Tibial artery (tissue), 4 donors: Measurements from ENCODE around the gene FZD7.

Experiments used
- DNase-seq, 2 donors: peaks; one replicate each; pipeline ENCODE4 v3.0.0-alpha.2; 2019
- H3K27ac ChIP-seq, 2 donors: fragments of 200-600 bp; sonication (generic) in 1 of 2; 1 replicate in 1 of 2; 2 replicates in 1 of 2; pipeline ENCODE4 v1.5.1; 2018 to 2019; ENCODE audit warnings: mild to moderate bottlenecking in 1 of 2
- H3K27me3 ChIP-seq, 2 donors: fragments of 200-600 bp; sonication (generic) in 1 of 2; one replicate each; pipeline versions ENCODE4 v1.5.1 to v1.6.0; 2016 to 2019
- H3K36me3 ChIP-seq, 3 donors: fragments of 200-600 bp; sonication (generic) in 2 of 3; one replicate each; pipeline ENCODE4 v1.5.1; 2016 to 2019; ENCODE audit warnings: mild to moderate bottlenecking in 2 of 3
- H3K4me1 ChIP-seq, 4 donors: fragments of 200-600 bp; sonication (generic) in 2 of 4; 1 replicate in 3 of 4; 2 replicates in 1 of 4; pipeline ENCODE4 v1.5.1; 2016 to 2019
- H3K4me3 ChIP-seq, 2 donors: fragments of 200-600 bp; sonication (generic) in 1 of 2; 1 replicate in 1 of 2; 2 replicates in 1 of 2; pipeline ENCODE4 v1.5.1; 2018 to 2019; ENCODE audit warnings: mild to moderate bottlenecking in 2 of 2
- H3K9me3 ChIP-seq, 3 donors: fragments of 200-600 bp; sonication (generic) in 1 of 3; one replicate each; pipeline ENCODE4 v1.5.1; 2016 to 2019
- CTCF ChIP-seq, 2 experiments: fragments of 200-600 bp in 1 of 2; fragments of 450-650 bp in 1 of 2; IDR thresholded peaks; one replicate each; pipeline ENCODE4 v1.5.1; 2017 to 2019; ENCODE audit warnings: antibody characterized with exemption in 2 of 2, mild to moderate bottlenecking in 1 of 2, moderate library complexity in 1 of 2
- intact Hi-C: fragments of 100-400 bp; cut with DNase I; formaldehyde crosslinking; loops from one replicate; pipeline ENCODE4 v1.15.0; 2023; ENCODE audit warnings: low total_unique reads

The FZD7 gene

GRCh38 chr2:201987426-201987825, 46.2 kb upstream of the FZD7 start:
- intact Hi-C loops: no loop called here
- H3K4me3 ChIP-seq: no peak overlapping the region
- H3K36me3 ChIP-seq: no peaks in the 10 kb centered on the region
- no peak for DNase-seq
- H3K9me3 ChIP-seq: no peaks in the 10 kb centered on the region
- no peaks in the 10 kb centered on the region for H3K27me3 ChIP-seq
- no peak for TF ChIP-seq CTCF (IDR thresholded peaks at IDR 0.05)
- no peak overlapping the region for H3K27ac ChIP-seq
- H3K4me1 ChIP-seq: peaks cover 0 to 15% (median 4%) of the 10 kb centered on the region in 4 donors

- no peak for TF ChIP-seq CTCF (IDR thresholded peaks at IDR 0.05)
- Histone ChIP-seq H3K4me3 (no peak overlapping the region), H3K9me3 (no peaks in the 10 kb centered on the region), H3K27ac (no peak overlapping the region), H3K4me1 (peaks cover 0 to 6% (median 2%) of the 10 kb centered on the region in 4 donors), H3K27me3 (no peaks in the 10 kb centered on the region), H3K36me3 (no peaks in the 10 kb centered on the region)
- DNase-seq: no peak
- intact Hi-C loops: no loop called here
Observed at GRCh38 chr2:201990069-201990468, 43.6 kb upstream of the FZD7 start.

GRCh38 chr2:201992960-201993359, 40.7 kb upstream of the FZD7 start:
- Histone ChIP-seq H3K9me3 (no peaks in the 10 kb centered on the region), H3K4me1 (no peaks in the 10 kb centered on the region), H3K27me3 (no peaks in the 10 kb centered on the region), H3K36me3 (no peaks in the 10 kb centered on the region), H3K27ac (no peak overlapping the region), H3K4me3 (no peak overlapping the region)
- no peak for DNase-seq
- intact Hi-C loops: no loop called here
- TF ChIP-seq CTCF (IDR thresholded peaks at IDR 0.05): no peak

- H3K4me3 ChIP-seq: no peak overlapping the region
- TF ChIP-seq CTCF (IDR thresholded peaks at IDR 0.05): no peak
- H3K36me3 ChIP-seq: no peaks in the 10 kb centered on the region
- H3K4me1 ChIP-seq: no peaks in the 10 kb centered on the region
- no peak overlapping the region for H3K27ac ChIP-seq
- no peaks in the 10 kb centered on the region for H3K27me3 ChIP-seq
- intact Hi-C loops: no loop called here
- H3K9me3 ChIP-seq: no peaks in the 10 kb centered on the region
- DNase-seq: no peak
Observed at GRCh38 chr2:201994973-201995638, 38.5 kb upstream of the FZD7 start.

- H3K27ac ChIP-seq: no peak overlapping the region
- H3K9me3 ChIP-seq: no peaks in the 10 kb centered on the region
- no peaks in the 10 kb centered on the region for H3K4me1 ChIP-seq
- intact Hi-C loops: no loop called here
- H3K36me3 ChIP-seq: no peaks in the 10 kb centered on the region
- no peak for TF ChIP-seq CTCF (IDR thresholded peaks at IDR 0.05)
- no peaks in the 10 kb centered on the region for H3K27me3 ChIP-seq
- H3K4me3 ChIP-seq: no peak overlapping the region
- DNase-seq: no peak
Observed at GRCh38 chr2:201996006-201996405, 37.6 kb upstream of the FZD7 start.
